HepG2 (cell line): ENCODE results near the gene ATP6V0D1. TPM values are rescaled to one million over a fixed set of nuclear protein-coding genes. Genes with fewer than 3 reads are reported as not detected.

Experiments used
- HIVEP1 ChIP-seq: sonication (generic); formaldehyde crosslinking; IDR thresholded peaks from 2 replicates; pipeline ENCODE4 v1.4.0; 2020; ENCODE audit warnings: mild to moderate bottlenecking, missing genetic modification reagents
- PCBP2 ChIP-seq: fragments of 200-400 bp; formaldehyde crosslinking; optimal IDR thresholded peaks from 2 replicates; pipeline ENCODE3; 2018; ENCODE audit warnings: low read length, low read depth; ENCODE audit not compliant: poor library complexity, severe bottlenecking
- ZBTB14 ChIP-seq: sonication (generic); formaldehyde crosslinking; IDR thresholded peaks from 2 replicates; pipeline ENCODE4 v1.4.0; 2020; ENCODE audit warnings: missing genetic modification reagents
- ZNF687 ChIP-seq: sonication (generic); formaldehyde crosslinking; IDR thresholded peaks from 2 replicates; pipeline ENCODE4 v1.5.1; 2020; ENCODE audit warnings: mild to moderate bottlenecking, missing genetic modification reagents, moderate library complexity
- ZNF737 ChIP-seq: sonication (generic); formaldehyde crosslinking; IDR thresholded peaks from 2 replicates; pipeline ENCODE4 v1.5.0; 2020; ENCODE audit warnings: missing genetic modification reagents, mild to moderate bottlenecking, borderline replicate concordance
- ZNF816 ChIP-seq: sonication (generic); formaldehyde crosslinking; IDR thresholded peaks from 2 replicates; pipeline ENCODE4 v1.8.0; 2022; ENCODE audit warnings: missing genetic modification reagents, mild to moderate bottlenecking, borderline replicate concordance
- polyA plus RNA-seq, 8 experiments: library from polyadenylated mRNA; depleted of rRNA in 3 of 8; stranded (reverse) in 7 of 8; unstranded in 1 of 8; fragments of >200 nt; fragmentation: Illumina TruSeq in 4 of 8; extraction: Trizol in 4 of 8; gene quantifications; 2 replicates each; pipeline versions ENCODE4 v1.2.1 to v1.2.3, GENCODE V29; 2011 to 2016; ENCODE audit warnings: low read depth in 4 of 8, missing spikeins in 1 of 8, mixed read lengths in 1 of 8; ENCODE audit not compliant: insufficient read depth in 1 of 8
- total RNA-seq, 5 experiments: library from RNA; depleted of rRNA; stranded (reverse); fragments of >200 nt; fragmentation: Illumina TruSeq; extraction: Trizol; gene quantifications; 2 replicates each; pipeline ENCODE4 v1.2.3, GENCODE V29; 2016; ENCODE audit warnings: low read depth in 1 of 5
- TF ChIP-seq, protein P1 (sequence below): sonication (generic); formaldehyde crosslinking; IDR thresholded peaks from 2 replicates; pipeline ENCODE4 v1.4.0; 2020; ENCODE audit warnings: missing genetic modification reagents
- TF ChIP-seq, protein P2 (sequence below): sonication (generic); formaldehyde crosslinking; IDR thresholded peaks from 2 replicates; pipeline ENCODE4 v1.5.1; 2020; ENCODE audit warnings: missing genetic modification reagents, mild to moderate bottlenecking, borderline replicate concordance
- TF ChIP-seq, protein P3 (sequence below): sonication (generic); formaldehyde crosslinking; IDR thresholded peaks from 2 replicates; pipeline ENCODE4 v1.4.0; 2020; ENCODE audit warnings: missing genetic modification reagents
- TF ChIP-seq, protein P4 (sequence below): sonication (generic); formaldehyde crosslinking; IDR thresholded peaks from 2 replicates; pipeline ENCODE4 v1.5.0; 2020; ENCODE audit warnings: mild to moderate bottlenecking, missing genetic modification reagents, borderline replicate concordance

Gene ATP6V0D1
- total and polyA plus RNA-seq, 2 of the 13 experiments (the other 11 are each of a cell fraction or from before 2014, with no cell fraction given) = 51.1 to 61.3 TPM

GRCh38 chr16:67528870-67529581 lies 48.1 kb upstream of the ATP6V0D1 start (continued):
- TF ChIP-seq, protein P1, sequence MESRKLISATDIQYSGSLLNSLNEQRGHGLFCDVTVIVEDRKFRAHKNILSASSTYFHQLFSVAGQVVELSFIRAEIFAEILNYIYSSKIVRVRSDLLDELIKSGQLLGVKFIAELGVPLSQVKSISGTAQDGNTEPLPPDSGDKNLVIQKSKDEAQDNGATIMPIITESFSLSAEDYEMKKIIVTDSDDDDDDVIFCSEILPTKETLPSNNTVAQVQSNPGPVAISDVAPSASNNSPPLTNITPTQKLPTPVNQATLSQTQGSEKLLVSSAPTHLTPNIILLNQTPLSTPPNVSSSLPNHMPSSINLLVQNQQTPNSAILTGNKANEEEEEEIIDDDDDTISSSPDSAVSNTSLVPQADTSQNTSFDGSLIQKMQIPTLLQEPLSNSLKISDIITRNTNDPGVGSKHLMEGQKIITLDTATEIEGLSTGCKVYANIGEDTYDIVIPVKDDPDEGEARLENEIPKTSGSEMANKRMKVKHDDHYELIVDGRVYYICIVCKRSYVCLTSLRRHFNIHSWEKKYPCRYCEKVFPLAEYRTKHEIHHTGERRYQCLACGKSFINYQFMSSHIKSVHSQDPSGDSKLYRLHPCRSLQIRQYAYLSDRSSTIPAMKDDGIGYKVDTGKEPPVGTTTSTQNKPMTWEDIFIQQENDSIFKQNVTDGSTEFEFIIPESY (CRISPR knock-in tag) = no peak
- peak; percentile 79 for TF ChIP-seq ZNF687 (CRISPR knock-in tag)
- no peak for TF ChIP-seq ZNF816
- TF ChIP-seq, protein P2, sequence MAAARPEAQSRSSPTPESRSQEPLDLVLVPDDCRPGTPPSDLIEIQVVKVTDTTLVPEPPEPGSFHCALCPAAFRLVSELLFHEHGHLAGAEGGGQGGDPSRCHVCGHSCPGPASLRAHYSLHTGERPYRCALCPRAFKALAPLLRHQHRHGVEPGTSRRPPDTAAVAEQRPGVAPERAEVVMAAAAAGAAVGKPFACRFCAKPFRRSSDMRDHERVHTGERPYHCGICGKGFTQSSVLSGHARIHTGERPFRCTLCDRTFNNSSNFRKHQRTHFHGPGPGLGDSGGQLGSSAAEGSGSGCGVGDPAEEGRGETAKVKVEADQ (CRISPR knock-in tag) = no peak
- 0 out of 2 replicates have a peak, but pooled peaks have one; percentile 81 for TF ChIP-seq ZNF737 (CRISPR knock-in tag)
- peak; percentile 4; the same call in 1 of the 2 replicates for TF ChIP-seq HIVEP1 (CRISPR knock-in tag)
- TF ChIP-seq, protein P3, sequence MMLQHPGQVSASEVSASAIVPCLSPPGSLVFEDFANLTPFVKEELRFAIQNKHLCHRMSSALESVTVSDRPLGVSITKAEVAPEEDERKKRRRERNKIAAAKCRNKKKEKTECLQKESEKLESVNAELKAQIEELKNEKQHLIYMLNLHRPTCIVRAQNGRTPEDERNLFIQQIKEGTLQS (CRISPR knock-in tag) = no peak
- TF ChIP-seq ZBTB14 (CRISPR knock-in tag) = peak; percentile 35; the same call in 1 of the 2 replicates
- TF ChIP-seq, protein P4, sequence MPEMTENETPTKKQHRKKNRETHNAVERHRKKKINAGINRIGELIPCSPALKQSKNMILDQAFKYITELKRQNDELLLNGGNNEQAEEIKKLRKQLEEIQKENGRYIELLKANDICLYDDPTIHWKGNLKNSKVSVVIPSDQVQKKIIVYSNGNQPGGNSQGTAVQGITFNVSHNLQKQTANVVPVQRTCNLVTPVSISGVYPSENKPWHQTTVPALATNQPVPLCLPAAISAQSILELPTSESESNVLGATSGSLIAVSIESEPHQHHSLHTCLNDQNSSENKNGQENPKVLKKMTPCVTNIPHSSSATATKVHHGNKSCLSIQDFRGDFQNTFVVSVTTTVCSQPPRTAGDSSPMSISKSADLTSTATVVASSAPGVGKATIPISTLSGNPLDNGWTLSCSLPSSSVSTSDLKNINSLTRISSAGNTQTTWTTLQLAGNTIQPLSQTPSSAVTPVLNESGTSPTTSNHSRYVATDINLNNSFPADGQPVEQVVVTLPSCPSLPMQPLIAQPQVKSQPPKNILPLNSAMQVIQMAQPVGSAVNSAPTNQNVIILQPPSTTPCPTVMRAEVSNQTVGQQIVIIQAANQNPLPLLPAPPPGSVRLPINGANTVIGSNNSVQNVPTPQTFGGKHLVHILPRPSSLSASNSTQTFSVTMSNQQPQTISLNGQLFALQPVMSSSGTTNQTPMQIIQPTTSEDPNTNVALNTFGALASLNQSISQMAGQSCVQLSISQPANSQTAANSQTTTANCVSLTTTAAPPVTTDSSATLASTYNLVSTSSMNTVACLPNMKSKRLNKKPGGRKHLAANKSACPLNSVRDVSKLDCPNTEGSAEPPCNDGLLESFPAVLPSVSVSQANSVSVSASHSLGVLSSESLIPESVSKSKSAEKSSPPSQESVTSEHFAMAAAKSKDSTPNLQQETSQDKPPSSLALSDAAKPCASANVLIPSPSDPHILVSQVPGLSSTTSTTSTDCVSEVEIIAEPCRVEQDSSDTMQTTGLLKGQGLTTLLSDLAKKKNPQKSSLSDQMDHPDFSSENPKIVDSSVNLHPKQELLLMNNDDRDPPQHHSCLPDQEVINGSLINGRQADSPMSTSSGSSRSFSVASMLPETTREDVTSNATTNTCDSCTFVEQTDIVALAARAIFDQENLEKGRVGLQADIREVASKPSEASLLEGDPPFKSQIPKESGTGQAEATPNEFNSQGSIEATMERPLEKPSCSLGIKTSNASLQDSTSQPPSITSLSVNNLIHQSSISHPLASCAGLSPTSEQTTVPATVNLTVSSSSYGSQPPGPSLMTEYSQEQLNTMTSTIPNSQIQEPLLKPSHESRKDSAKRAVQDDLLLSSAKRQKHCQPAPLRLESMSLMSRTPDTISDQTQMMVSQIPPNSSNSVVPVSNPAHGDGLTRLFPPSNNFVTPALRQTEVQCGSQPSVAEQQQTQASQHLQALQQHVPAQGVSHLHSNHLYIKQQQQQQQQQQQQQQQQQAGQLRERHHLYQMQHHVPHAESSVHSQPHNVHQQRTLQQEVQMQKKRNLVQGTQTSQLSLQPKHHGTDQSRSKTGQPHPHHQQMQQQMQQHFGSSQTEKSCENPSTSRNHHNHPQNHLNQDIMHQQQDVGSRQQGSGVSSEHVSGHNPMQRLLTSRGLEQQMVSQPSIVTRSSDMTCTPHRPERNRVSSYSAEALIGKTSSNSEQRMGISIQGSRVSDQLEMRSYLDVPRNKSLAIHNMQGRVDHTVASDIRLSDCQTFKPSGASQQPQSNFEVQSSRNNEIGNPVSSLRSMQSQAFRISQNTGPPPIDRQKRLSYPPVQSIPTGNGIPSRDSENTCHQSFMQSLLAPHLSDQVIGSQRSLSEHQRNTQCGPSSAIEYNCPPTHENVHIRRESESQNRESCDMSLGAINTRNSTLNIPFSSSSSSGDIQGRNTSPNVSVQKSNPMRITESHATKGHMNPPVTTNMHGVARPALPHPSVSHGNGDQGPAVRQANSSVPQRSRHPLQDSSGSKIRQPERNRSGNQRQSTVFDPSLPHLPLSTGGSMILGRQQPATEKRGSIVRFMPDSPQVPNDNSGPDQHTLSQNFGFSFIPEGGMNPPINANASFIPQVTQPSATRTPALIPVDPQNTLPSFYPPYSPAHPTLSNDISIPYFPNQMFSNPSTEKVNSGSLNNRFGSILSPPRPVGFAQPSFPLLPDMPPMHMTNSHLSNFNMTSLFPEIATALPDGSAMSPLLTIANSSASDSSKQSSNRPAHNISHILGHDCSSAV (CRISPR knock-in tag) = no peak
- TF ChIP-seq PCBP2 = no peak
